GM18498 (cell line): ENCODE measurements around the gene AGRN.
"Not testable (repeated sequence)": the region's sequence is repeated elsewhere in the genome, so short reads cannot be mapped to it uniquely, and the experiment has no call there.

ENCODE experiments used
- ATAC-seq: cut with Tn5 transposase; IDR thresholded peaks from one replicate; pipeline ENCODE4 v1.9.1; 2021; ENCODE audit warnings: mild to moderate bottlenecking, moderate library complexity; ENCODE audit not compliant: unreplicated experiment

The AGRN gene

DNA sequence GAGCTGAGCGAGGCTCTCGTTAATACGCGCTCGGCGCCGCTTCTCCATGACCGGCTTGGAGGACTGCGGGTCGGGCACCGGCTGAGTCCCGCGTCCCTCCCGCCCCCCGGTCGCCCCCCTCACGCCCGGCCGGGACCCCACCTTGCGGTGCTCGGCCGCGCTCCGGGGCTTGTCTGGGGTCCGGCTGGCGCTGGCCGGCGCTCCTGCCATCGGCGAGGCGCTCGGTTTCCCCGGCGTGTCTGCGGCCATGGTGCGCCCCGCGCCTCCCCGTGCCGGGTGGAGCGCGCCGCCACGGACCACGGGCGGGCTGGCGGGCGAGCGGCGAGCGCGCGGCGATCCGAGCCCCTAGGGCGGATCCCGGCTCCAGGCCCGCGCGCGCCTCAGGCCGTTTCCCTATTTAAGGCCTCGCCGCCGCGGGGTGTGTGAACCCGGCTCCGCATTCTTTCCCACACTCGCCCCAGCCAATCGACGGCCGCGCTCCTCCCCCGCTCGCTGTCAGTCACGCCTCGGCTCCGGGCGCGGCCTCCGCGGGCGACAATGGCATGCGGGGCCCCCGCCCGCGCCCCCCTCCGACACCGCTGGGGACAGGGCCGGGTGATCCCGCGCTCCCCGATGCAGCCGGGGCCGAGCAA, 20.1 kb upstream of the AGRN start, which contains the start of gene HES4:
Gene HES4 (minus strand): TSS at position 373 of the 632 bp plus-strand sequence. CDS start 124 bp downstream, at position 249.
- ATAC-seq = no peak

DNA sequence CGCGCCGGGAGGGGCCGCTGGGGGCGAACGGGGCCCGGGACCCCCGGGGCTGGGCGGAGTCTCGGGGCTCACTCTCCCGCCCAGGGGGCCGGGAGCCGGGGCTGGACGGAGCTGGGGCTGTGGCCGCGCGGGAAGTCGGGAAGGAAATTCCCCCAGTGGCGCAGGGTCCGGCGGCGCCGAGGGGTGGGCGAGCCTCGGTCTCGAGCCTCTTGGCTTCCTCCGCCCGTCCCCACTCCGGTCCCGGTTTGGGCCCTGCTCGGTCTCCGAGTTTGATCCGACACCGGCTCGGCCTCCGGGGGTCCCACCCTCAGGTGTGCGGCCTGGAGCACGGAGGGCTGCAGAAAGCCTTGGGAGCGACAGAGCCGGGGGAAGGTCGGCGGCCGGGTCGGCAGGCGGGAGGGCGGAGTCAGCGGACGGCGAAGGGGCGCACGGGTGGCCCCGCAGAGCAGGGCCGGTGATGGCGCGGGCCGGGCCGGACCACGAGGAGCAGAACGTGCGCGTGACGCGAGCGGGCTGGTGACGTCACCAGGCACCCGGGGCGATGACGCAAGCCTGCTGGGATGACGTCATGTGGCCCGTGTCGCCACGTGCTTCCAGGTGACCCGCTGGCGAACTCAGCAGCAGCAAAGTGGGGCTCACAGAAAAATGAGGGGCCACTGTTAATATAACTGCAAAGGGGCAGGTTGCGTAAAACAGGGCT, 19.4 kb upstream of the AGRN start:
- ATAC-seq = no peak

DNA sequence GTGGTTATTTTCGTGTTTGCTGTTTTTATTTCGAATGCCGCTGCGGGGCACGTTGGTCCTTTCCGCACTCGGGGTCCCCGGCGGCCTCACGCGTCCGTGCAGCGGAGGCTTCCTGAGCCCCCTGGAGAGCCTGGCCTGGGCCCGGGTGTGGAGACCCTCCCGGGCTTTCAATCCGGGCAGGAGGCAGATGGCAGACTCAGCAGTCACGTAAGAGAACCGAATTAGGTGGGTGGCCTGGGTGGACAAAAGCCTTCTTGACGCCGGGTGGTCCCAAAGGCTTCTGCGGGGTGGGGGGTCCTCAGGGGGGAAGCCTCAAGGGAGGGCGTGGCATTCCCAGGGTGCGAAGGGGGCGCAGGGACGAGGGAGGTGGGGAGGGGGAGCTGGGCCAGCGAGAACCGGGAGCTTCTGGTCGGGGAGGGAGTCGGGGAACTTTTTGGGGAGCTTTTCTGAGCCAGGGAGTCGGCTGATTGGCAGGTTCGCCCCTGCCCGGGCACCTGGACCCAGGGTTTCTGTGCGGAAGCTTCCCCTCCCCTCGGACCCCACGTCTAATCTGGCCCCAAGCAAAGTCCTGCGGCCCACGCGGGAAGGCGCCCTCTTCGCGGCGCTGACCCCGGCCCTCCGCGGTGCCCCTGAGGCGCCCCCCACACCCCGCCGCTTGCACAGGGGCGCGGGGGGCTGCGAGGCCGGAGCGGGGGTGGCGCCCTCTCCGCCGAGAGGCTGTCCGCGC, 18.7 kb upstream of the AGRN start:
- no peak for ATAC-seq

DNA sequence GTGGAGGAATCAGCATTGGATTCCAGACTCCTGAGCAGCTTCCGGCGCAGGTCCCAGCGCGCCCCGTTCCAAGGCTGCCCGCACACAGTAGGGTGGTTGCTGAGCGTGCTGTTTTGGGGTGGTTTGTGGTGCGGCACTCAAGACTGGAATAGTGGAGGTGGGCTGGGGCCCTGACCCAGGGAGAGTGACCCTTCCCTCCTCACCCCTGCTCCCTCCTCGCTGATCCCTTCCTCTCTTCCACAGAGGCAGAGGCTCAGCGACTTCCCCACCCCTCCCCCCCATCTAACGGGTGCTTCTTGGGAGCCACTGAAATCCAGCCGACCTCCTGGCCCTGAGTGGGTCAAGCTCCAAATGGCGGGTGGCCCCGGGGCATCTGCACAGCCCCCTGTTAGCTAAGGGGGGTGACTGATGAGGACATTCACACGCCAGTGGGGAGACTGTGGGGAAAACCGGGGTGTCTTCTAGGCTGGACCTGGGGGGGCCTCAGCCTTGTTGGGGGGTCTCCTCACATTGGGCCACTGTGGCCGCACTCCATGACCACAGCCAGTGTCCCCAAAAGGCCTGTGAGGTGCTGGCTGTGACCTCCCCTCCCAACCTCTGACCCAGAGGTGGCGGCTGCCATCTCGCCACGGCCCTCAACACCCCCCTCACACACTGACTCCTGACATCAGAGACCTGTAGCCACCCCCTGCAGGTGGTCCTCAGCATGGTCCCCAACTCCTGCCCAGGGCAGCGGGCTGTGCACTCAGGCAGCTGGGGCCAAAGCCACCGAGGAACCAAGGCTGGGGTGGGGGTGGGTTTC, 16.1 kb upstream of the AGRN start:
- no peak for ATAC-seq

DNA sequence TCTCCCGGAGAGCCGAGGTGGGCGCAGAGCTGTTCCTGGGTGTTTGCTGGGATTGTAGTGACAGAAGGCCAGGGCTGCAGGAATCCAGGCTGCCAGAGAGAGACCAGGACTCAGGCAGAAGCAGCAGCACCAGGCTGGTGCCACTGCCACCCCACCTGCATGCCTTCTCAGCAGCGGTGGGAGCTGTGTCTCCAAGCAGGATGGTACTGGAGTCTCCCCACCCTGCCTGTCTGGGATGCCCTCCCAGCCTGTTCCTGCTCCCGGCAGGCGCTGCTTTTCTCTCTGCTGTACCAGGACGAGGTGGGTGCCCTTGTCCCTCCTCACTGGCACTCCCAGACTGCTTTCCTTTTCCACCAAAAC, 15.5 kb upstream of the AGRN start:
- no peak for ATAC-seq

DNA sequence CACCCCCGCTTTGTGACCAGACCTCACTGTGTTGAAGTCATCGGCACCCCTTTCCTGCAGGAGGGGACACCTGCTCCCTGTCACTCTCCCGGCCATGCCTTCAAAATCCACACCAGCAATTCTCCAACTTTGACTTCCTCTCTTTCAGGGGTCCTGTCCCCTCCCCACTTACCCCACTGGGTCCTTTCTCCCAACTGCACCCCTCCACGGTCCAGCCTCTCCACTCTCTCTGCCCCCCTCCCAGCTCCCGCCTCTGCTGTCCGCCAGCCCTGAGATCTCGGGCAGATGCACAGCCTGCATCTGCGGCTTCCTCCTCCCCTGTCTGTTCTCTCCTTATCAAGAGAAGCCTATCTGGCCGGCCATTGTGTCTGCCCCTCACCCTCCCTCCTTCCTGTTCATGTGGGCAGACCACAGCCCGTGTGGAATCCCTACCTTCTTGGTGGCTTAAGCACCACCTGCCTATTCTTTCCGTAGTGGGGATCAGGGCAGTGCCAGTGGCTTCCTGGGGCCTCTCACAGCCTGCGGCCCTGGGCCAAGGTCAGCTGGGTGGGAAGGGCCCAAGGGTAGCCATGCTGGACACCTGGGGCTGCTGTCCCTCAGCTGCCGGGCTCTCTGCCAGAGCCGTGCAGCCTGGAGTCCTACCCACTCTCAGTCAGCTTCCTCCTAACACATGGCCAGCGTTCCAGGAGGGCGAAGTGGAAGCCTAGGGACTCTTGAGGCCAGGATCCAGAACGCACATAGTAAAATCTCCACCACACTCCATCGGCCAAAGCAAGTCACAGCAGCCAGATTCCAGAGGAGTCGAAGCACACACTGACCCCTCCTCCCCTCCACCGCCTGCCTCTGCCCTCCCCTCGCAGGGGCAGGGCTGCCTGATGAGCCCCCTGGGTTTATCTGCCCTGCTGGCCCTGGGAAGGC, 14.9 kb upstream of the AGRN start:
- ATAC-seq = no peak

DNA sequence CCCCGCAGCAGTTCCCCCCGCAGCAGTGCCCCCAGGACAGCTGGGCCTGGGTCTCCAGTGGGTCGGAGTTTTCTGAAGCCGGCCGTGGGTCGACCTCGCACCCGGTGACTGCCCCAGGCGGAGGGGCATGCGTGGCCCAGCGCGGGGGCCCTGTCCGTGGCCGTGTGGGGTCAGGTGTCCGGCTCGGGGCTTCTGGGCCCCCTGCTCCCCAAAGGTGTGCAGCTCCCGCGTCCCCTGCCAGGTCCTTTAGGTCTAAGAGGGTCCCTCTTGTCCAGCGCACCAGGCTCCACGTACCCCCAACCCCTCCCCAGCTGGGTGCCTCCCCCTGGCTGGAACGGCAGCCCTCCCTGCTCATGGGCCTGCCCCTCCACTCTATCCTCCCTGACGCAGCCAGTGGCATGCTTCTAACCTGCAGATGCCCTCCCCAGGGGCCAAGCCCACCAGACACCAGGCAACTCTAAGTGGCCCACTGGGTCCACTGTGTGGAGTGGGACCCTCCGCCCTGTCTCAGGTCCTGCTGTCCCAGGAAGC, 14.1 kb upstream of the AGRN start:
- ATAC-seq = no peak

DNA sequence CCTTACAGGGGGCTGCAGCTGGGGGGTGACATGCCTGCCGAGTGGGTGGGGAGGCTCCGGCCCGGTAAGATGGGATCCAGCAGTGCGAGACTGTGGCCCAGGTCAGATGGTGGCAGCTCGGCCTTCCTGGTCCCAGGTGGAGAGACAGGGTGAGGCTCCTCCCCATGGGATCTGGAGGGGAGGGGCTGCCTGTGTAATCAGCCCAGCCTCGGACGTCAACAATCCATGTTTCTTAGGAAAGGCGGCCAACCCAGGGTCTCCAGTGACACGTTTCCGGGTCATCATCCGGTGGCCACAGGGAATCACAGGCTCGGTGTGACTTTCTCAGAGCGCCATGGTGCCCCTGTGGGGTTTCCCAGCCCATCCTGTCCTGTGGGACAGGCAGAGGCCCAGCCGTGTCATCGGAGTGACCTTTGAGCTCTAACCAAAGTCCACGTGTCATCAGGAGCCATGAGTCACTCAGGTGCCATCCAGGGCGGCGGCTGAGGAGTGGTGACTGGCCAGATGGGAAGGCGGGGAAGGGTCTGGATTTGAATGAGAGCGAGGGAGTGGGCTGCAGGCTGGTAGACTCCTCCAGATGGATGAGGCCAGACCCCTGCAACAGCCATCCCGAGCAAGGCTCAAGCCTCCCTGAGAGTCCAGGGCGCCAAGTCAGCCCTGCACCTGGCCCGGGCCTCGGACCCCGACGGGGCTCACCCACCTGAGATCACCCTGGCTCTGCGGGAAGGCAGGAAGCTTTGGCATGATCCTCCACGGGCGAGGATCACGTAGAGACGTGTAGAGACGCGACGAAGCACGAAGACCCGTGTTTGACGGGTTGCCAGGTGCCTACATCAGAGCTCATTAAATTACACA, 13.4 kb upstream of the AGRN start:
- no peak for ATAC-seq

DNA sequence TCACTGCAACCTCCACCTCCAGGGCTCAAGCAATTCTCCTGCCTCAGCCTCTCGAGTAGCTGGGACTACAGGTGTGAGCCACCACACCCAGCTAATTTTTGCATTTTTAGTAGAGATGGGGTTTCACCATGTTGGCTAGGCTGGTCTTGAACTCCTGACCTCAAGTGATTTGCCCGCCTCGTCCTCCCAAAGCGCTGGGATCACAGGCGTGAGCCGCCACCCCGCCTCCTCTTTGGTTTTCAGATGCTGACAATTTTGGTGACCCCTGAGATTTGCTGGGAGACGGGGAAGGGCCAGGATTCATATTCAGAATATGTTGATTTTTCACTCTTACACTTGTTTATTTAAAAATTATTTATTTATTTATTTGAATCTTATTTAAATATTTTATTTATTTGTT, 9.8 kb upstream of the AGRN start:
- not testable (repeated sequence) for ATAC-seq

DNA sequence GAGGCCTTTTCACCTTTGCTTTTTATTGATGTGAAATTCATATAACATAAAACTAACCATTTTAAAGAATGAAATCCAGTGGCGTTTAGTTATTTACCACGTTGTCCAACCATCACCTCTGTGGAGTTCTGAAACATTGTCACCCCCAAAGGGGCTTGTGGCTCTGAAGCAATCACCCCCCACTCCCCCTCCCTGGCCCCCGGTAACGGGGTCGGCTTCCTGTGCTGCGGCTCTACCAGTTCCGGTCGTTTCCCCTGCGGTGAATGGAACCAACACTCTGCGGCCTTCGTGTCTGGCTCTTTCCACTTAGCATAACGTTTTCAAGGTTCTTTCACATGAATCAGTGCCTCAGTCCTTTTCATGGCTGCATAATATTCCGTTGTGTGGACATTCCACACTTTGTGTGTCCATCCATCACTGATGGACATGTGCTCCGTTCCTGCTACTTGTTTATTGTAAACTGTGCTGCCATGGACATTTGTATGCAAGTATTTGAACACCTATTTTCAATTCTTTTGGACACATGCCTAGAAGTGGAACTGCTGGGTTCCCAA, 8.4 kb upstream of the AGRN start:
- ATAC-seq = no peak

DNA sequence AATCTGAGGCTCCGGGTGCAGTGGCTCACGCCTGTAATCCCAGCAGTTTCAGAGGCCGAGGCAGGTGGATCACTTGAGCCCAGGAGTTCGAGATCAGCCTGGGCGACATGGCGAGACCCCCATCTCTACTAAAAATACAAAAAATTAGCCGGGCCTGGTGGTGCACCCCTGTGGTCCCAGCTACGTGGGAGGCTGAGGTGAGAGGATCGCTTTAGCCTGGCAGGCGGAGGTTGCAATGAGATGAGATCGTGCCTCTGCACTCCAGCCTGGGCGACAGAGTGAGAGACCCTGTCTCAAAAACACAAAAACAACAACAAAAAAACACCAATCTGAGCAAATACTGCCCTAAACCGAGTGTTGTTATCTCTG, 7.2 kb upstream of the AGRN start:
- peak; percentile 4 for ATAC-seq

DNA sequence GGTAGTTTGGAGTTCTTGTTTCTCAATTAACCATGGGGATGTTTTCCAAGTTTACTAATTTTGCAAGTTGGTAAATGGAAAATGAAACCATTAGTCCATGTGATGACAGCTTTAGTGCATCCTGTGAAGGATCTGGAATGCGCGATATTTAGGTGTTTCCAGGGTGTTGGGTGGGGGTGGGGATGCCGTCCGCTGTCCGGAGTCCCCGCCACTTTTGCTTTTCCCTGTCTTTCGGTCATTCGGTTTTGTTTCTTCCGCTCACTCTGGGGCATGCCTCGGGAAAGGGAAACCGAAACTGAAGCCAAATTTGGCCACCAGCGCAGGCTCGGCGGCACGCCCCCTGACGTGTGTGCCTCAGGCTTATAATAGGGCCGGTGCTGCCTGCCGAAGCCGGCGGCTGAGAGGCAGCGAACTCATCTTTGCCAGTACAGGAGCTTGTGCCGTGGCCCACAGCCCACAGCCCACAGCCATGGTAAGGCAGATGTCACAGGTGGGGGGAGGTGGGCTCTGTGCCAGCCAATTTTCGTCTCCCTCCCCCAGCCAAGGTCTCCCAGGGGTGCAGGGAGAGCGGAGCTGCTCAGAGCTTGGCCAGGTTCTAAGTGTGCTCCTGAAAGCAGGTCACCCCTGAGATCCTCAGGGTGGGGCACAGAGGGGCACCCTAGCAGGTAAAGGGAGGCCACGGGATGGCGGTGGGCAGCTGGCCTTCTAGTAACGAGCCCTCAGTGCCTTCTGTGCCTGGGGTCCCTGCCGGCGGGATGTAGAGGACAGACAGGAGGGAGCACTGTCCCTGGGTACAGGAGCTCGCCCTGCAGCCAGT, 6.6 kb upstream of the AGRN start, which contains the start of gene ISG15:
Gene ISG15 (plus strand): TSS at position 393 of the 817 bp plus-strand sequence. CDS start 77 bp downstream, at position 470.
- peak; percentile 81 for ATAC-seq

DNA sequence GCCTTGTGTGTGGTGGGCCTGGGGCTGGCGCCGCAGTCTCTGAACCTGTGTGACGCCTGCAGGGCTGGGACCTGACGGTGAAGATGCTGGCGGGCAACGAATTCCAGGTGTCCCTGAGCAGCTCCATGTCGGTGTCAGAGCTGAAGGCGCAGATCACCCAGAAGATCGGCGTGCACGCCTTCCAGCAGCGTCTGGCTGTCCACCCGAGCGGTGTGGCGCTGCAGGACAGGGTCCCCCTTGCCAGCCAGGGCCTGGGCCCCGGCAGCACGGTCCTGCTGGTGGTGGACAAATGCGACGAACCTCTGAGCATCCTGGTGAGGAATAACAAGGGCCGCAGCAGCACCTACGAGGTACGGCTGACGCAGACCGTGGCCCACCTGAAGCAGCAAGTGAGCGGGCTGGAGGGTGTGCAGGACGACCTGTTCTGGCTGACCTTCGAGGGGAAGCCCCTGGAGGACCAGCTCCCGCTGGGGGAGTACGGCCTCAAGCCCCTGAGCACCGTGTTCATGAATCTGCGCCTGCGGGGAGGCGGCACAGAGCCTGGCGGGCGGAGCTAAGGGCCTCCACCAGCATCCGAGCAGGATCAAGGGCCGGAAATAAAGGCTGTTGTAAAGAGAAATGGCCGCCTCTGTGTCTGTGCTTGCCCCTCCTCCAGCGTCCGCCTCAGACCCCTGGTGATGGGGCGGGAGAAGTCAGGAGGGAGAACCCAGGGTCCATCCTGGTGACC, 5.8 kb upstream of the AGRN start:
- no peak for ATAC-seq

DNA sequence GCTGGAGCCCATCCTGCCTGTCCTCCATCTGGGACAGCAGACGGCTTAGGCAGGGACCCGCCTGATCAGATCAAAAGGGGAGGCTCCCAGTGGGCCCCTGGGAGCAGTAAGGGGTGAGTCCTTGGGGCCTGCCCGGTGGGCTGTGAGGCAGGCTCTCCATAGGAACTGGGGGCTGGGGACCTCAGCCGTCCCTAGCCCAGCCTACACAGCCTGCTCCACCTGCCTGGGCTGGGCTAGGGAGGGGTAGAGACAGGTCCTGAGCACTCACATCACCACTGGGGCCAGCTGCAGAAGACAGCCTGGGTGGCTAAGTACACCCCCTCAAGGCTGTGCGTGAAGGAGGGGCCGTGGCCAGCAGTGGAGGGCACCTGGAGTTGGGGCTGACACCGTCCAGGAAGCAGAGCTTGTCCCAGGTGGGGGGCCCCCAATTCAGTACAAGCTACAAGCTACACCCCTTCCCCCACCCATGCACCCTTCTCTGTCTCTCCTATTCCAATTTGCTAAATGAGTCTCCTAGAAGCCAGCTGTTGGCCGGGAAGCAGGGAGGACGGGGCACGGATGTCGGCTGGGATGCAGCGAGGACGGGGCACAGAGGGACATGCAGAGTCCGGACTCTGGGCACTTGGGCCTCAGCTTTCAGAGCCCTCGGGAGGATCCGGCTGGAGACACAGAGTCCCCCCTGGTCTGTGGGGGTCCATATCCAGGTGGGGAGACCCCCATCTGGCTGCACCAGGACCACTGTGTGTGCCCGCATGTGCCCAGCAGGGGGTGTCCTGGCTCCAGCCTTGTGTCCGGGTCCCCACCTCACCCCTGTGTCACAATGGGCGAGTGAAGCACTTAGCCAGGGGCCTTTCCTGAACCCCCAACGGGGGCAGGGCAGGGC, 4.9 kb upstream of the AGRN start:
- no peak for ATAC-seq

DNA sequence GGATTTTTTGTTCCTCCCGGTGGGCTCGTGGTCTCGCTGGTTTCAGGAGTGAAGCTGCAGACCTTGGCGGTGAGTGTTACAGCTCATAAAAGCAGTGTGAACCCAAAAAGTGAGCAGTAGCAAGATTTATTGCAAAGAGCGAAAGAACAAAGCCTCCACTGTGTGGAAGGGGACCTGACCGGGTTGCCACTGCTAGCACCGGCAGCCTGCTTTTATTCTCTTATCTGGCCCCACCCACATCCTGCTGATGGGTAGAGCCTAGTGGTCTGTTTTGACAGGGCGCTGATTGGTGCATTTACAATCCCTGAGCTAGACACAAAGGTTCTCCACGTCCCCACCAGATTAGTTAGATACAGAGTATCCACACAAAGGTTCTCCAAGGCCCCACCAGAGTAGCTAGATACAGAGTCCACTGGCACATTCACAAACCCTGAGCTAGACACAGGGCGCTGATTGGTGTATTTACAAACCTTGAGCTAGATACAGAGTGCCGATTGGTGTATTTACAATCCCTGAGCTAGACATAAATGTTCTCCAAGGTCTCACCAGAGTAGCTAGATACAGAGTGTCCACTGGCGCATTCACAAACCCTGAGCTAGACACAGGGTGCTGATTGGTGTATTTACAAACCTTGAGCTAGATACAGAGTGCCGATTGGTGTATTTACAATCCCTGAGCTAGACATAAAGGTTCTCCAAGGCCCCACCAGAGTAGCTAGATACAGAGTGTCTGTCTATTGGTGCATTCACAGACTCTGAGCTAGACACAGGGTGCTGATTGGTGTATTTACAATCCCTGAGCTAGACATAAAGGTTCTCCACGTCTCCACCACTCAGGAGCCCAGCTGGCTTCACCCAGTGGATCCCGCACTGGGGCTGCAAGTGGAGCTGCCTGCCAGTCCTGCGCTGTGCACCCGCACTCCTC, 2.3 kb upstream of the AGRN start:
- not testable (repeated sequence) for ATAC-seq
